HG03064 (cell line): ENCODE data around the gene LLGL2.

ENCODE experiments used
- ATAC-seq: cut with Tn5 transposase; IDR thresholded peaks from one replicate; pipeline ENCODE4 v1.9.1; 2021; ENCODE audit warnings: low read depth; ENCODE audit not compliant: unreplicated experiment

Gene LLGL2

DNA sequence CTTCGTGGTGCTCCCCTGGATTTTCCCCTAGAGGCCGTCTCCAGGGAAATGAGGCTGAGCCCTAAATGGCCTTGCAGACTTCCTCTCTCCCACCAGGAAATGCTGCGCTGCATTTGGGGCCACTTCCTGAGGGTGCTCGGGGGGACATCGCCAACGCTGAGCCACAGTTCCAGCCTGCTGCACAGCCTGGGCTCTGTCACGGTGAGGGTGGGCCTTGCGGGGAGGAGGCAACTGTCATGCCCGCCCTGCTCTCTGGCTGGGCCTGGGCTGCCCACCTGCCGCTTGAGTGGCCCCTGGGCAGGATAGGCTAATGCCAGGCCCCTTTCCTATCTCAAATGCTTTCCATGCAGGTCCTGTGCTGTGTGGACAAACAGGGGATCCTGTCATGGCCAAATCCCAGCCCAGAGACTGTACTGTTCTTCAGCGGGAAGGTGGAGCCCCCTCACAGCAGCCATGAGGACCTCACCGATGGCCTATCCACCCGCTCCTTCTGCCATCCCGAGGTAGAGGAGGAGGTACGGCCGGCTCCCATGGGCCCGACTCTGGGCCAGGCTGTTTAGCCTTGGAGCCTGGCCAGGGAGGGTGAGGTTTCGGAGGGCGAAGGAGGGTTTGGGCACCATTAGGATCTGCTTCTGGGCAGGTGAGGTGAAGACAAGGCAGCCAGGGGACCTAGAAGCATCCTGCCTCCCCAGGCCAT lies 34.4 kb upstream of the LLGL2 start:
- no peak for ATAC-seq

DNA sequence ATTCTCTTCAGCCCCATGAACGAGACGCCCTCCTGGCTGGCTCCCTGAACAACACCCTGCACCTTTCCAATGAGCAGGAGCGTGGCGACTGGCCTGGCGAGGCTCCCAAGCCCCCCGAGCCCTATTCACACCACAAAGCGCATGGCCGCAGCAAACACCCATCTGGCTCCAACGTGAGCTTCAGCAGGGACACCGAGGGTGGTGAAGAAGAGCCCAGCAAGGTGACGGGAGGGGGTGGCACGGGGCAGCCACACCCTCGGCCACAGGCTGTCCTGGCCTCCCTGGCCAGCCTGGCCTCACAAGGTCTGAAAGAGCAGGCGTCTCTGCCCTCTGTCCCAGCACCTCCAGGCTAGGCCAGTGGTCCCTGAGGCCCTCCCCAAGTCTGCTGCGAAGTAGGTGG lies 33.8 kb upstream of the LLGL2 start:
- no peak for ATAC-seq

DNA sequence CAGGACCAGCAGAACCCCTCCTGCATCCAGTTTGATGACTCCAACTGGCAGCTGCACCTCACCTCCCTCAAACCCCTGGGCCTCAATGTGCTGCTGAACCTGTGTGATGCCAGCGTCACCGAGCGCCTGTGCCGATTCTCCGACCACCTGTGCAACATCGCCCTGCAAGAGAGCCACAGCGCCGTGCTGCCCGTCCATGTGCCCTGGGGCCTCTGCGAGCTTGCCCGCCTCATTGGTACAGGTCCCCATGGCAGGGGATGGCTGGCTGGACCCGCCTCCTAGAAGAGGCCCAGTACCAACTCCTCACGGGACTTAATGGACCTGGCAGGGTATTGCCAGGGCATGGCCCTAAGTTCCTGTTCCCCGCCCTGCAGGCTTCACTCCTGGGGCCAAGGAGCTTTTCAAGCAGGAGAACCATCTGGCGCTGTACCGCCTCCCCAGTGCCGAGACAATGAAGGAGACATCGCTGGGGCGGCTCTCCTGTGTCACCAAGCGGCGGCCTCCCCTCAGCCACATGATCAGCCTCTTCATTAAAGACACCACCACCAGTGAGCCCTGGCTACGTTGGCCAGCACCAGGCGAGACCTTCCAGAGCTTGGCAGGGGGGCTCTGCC lies 32.8 kb upstream of the LLGL2 start:
- ATAC-seq = no peak

DNA sequence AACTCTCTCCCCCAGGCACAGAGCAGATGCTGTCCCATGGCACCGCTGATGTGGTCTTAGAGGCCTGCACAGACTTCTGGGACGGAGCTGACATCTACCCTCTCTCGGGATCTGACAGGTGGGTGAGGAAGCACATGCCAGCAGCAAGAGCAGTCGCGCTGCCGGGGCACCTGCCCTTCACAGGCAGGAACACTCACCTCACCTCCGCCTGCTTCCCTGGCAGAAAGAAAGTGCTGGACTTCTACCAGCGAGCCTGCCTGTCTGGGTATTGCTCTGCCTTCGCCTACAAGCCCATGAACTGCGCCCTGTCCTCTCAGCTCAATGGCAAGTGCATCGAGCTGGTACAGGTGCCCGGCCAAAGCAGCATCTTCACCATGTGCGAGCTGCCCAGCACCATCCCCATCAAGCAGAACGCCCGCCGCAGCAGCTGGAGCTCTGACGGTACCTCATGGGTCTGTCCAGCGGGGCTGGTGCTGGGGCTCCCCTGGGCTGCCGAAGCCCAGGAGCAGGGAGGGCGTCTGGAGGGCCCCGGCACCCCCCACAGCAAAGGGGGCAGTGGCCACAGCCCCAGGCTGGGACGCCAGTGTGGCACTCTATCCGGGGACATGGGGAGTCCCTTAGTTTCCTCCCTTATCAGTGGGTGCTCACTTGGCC lies 31.9 kb upstream of the LLGL2 start:
- no peak for ATAC-seq

GRCh38 chr17:75494326-75494877 lies 31.1 kb upstream of the LLGL2 start:
- ATAC-seq = no peak

GRCh38 chr17:75496005-75496404 lies 29.5 kb upstream of the LLGL2 start:
- no peak for ATAC-seq

DNA sequence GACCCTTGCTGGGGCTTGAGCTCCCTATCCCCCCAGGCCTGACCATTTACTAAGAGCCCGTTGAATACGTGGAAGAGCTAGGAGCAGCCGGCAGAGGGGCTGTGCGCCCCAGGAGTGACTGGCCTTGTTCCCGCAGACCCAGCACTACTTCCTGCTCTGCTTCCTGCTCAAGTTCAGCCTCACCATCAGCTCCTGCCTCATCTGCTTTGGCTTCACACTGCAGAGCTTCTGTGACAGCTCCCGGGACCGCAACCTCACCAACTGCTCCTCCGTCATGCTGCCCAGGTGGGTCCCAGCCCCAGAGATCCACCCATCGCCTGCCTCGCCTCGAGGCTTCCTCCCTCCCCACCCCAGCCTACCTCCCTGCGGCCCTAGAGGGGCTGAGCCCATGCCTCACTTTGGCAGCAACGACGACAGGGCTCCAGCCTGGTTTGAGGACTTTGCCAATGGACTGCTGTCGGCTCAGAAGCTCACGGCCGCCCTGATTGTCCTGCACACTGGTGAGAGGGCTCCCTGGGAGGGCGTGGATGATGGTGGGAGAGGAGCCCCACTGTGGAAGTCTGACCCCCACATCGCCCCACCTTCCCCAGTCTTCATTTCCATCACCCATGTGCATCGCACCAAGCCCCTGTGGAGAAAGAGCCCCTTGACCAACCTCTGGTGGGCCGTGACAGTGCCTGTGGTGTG lies 27.3 kb upstream of the LLGL2 start:
- ATAC-seq = no peak

DNA sequence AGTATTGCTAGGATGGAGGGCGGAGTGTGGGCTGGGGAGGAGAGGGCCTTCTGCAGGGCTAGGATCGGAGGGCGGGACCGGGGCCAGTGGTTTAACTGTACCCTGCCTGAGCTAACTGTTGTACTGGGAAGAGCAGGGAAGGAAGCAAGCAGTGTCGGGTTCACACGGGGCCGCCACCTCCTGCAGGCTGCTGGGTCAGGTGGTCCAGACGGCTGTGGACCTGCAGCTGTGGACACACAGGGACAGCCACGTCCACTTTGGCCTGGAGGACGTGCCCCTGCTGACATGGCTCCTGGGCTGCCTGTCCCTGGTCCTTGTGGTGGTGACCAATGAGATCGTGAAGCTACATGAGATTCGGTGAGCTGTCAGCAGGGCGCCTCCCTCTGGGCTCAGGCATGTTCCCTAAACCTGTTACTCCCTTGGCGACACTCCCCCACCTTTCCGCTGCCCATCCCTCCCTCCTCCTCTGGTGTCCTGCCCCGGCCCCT lies 26.7 kb upstream of the LLGL2 start:
- ATAC-seq = no peak

DNA sequence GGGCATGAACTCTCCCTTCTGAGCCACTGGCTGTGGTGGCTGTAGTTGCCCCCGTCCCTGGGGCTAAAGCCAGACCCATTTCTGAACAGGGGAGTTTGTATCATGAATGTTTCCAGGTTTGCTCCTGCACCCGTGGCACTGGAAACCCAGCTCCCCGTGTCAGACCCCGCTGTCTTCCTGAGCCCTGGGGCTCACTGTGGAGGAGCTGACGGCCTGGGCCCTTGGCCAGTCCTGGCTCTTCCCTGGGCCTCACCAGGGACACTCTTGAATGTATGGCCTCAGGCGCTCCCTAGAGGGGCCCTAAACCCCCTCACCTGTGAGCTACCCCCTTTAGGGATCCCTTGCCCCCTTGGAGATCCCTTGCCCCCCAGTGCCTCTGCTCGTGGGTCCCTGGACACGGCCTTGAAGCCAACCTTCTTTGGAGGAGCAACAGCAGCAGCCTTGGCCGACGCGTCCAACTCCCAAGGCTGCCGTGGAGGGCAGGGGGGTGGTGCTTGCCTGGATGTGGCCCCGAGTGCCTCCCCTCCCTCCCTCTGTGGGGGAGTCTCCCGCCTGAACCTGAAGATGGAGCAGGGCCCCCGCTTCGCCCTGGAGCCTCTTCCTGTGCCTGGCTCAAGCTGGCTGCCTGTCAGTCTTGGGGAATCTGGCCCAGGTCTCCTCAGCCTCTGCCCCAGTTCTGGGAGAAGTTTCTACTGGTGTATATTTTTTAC lies 26.0 kb upstream of the LLGL2 start:
- no peak for ATAC-seq

DNA sequence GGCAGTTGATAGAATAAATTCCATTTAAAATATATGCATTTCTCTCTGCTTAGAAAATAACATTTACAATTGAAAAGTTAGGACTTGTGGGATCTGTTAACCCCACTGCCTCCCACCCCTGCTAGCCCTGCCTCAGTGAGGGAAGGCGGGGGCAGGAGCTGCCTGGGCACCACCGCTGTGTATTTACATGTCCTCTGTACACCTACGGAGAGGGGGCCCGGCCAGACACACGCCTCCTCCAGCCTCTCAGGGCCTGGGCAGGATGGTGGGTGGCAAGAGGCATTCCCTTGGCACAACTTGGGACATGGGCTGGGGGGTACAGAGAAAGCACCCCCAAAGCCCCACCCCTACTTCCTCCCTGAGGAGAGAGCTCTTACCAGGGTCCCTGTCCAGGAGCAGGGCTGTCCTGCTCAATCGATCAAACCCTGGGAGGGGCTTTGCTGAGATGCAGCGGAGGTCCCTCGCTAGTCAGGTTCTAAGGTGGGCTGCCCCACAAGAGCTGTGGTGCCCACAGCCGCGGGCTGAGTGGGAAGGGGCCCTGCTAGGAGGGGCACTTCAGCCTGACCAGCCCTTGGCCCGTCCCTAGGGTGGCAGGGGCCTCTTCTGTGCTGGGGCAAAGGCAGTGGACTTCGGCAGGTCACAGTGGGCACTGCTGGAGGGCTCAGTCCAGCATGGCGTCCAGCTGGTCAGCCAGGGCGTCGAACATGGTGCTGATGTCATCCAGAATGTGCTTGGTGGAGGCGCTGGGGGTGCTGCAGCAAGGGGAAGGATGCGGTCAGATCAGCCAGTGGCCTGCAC lies 24.9 kb upstream of the LLGL2 start:
- no peak for ATAC-seq

GRCh38 chr17:75501378-75502071 lies 24.0 kb upstream of the LLGL2 start:
- ATAC-seq = no peak

GRCh38 chr17:75502072-75502720 lies 23.3 kb upstream of the LLGL2 start:
- ATAC-seq = no peak

DNA sequence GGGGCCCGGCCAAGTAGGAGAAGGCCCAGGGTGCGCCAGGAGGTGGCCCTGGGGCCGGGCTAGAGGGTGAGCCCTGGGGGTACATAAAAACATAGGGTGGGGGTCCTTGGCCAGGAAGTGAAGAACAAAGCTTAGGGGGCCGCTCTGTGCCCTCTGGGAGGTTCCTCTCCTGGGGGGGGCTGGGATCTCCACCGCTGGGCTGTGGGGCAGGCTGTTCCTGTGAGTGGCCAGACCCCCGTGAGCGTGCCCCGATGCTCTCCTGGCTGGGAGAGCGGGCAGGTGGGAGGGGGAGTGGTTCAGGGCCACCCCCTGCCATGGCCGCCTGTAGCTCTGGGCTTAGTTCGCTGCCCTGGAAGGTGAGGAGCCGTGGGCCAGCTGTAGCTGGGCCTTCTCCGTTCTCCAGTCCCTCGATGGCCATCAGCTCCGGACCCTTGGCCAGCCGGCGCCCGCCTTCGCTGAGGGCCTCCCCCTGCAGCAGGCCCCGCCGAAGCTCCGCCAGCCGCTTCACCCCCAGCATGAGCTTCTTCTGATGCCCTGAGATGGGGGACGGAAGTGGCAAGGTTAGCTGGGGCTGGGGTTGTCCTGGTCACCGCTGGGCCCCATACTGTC lies 22.7 kb upstream of the LLGL2 start:
- no peak for ATAC-seq

GRCh38 chr17:75503337-75503950 lies 22.1 kb upstream of the LLGL2 start:
- no peak for ATAC-seq

- ATAC-seq = no peak
Observed at GRCh38 chr17:75503976-75504346, 21.5 kb upstream of the LLGL2 start.

GRCh38 chr17:75504347-75505151 lies 20.9 kb upstream of the LLGL2 start:
- no peak for ATAC-seq

DNA sequence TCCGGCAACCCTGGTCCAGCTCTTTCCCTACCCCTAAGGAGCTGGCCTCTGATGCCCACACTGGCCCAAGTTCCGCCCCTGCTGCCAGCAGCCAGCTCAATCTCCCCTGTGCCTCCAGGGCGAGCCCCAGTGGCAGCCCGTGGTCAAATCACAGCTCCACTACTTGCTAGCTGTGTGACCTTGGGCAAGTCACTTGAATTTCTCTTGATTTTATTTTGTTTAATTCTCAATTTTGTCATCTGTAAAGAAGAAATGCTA lies 20.4 kb upstream of the LLGL2 start:
- ATAC-seq = no peak
